Measurements from ENCODE around the gene SLC7A5. TPM values are rescaled to one million over a fixed set of nuclear protein-coding genes. Genes with fewer than 3 reads are reported as not detected.

SLC7A5 gene
- total RNA-seq, 4 donors from 2014 or later = 2.7 to 7.0 (median 5.7) TPM

GRCh38 chr16:87824991-87825841, 44.1 kb downstream of the SLC7A5 start:
- no peak overlapping the region for H3K4me3 ChIP-seq
- H3K9me3 ChIP-seq = no peaks in the 10 kb centered on the region
- intact Hi-C loops (cut with DNase I; ENCODE audit: low total_unique reads) = no loop called here
- in situ Hi-C loops (cut with MboI; ENCODE audit: low pct_ligation_motif_present in 1 of 4, low pct_unique_long_range_greater_than_20kb in 1 of 4, low sequenced_read_pairs in 3 of 4) = no loop called here
- DNase-seq = no peak
- H3K4me1 ChIP-seq = no peaks in the 10 kb centered on the region
- no peak for TF ChIP-seq EP300 (IDR thresholded peaks at IDR 0.05; ENCODE audit: low read depth)
- no peak for TF ChIP-seq POLR2A (IDR thresholded peaks at IDR 0.05)
- TF ChIP-seq POLR2AphosphoS5 (IDR thresholded peaks at IDR 0.05) = no peak
- TF ChIP-seq, protein P1, sequence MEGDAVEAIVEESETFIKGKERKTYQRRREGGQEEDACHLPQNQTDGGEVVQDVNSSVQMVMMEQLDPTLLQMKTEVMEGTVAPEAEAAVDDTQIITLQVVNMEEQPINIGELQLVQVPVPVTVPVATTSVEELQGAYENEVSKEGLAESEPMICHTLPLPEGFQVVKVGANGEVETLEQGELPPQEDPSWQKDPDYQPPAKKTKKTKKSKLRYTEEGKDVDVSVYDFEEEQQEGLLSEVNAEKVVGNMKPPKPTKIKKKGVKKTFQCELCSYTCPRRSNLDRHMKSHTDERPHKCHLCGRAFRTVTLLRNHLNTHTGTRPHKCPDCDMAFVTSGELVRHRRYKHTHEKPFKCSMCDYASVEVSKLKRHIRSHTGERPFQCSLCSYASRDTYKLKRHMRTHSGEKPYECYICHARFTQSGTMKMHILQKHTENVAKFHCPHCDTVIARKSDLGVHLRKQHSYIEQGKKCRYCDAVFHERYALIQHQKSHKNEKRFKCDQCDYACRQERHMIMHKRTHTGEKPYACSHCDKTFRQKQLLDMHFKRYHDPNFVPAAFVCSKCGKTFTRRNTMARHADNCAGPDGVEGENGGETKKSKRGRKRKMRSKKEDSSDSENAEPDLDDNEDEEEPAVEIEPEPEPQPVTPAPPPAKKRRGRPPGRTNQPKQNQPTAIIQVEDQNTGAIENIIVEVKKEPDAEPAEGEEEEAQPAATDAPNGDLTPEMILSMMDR (IDR thresholded peaks at IDR 0.05) = no peak
- no peak overlapping the region for H3K27ac ChIP-seq
- H3K36me3 ChIP-seq = no peaks in the 10 kb centered on the region
- 84% methylated on average over 29 of the region's 29 CpGs; no CpG with 5 or more reads in 1 of the 2 donors for WGBS, 2 donors (ENCODE audit: low coverage in 1 of 2)
- H3K27me3 ChIP-seq = peaks cover 4% of the 10 kb centered on the region

GRCh38 chr16:87824016-87824990, 45.0 kb downstream of the SLC7A5 start:
- intact Hi-C loops (cut with DNase I; ENCODE audit: low total_unique reads) (no loop called here), in situ Hi-C loops (cut with MboI; ENCODE audit: low pct_ligation_motif_present in 1 of 4, low pct_unique_long_range_greater_than_20kb in 1 of 4, low sequenced_read_pairs in 3 of 4) (no loop called here)
- TF ChIP-seq POLR2A (IDR thresholded peaks at IDR 0.05) (no peak), POLR2AphosphoS5 (IDR thresholded peaks at IDR 0.05) (no peak), EP300 (IDR thresholded peaks at IDR 0.05; ENCODE audit: low read depth) (no peak)
- TF ChIP-seq, protein P1 (IDR thresholded peaks at IDR 0.05) = no peak
- no peaks in the 10 kb centered on the region for H3K9me3 ChIP-seq
- H3K4me1 ChIP-seq = no peaks in the 10 kb centered on the region
- no peak for DNase-seq
- 55 to 78% methylated on average over 4 to 19 of the region's 19 CpGs for WGBS, 2 donors (ENCODE audit: low coverage in 1 of 2)
- H3K36me3 ChIP-seq = no peaks in the 10 kb centered on the region
- no peak overlapping the region for H3K4me3 ChIP-seq
- peaks cover 4% of the 10 kb centered on the region for H3K27me3 ChIP-seq
- H3K27ac ChIP-seq = no peak overlapping the region

DNA sequence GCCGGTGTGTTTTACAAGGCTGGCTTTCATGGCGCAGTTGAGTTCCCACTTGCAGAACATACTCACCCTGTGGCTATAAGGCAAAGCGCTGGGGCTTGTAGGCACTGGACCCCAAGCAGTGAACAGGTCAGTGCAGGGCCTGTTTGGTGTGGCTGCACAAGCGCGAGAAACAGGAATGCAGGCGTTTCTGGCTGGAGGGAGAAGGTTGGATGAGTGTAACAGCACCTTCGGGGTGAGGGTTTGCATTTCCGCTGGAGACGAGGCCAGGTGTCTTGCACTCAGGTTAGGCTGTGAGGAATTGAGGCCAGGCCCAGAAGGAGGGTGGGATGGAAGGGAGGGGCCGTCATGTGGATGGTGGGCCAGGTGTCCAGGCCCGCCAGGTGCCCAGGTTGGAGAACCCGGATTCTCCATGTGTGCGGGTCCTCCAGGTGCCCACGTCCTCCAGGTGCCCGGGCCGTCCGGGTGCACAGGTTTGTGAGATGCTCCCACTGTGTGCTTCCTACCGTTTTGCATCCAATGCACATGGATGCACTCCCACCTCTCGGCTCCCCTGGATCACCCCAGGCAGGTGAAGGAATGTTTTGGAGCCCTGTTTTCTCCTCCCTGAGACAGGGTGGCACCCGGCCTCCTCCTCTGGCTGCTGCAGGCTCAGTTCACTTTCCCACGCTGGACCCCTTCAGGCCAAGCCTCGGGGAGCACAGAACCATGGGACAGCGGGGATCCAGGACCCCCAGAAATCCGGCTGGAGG, 46.0 kb downstream of the SLC7A5 start:
- DNase-seq = no peak
- TF ChIP-seq EP300 (IDR thresholded peaks at IDR 0.05; ENCODE audit: low read depth) (no peak), POLR2A (IDR thresholded peaks at IDR 0.05) (no peak), POLR2AphosphoS5 (IDR thresholded peaks at IDR 0.05) (no peak)
- TF ChIP-seq, protein P1 (IDR thresholded peaks at IDR 0.05) = no peak
- intact Hi-C loops (cut with DNase I; ENCODE audit: low total_unique reads) = no loop called here
- Histone ChIP-seq H3K27me3 (peaks cover 4% of the 10 kb centered on the region), H3K4me3 (no peak overlapping the region), H3K4me1 (no peaks in the 10 kb centered on the region), H3K9me3 (peaks cover under 1 to 1% of the 10 kb centered on the region in 2 donors), H3K36me3 (no peaks in the 10 kb centered on the region), H3K27ac (no peak overlapping the region)
- in situ Hi-C loops (cut with MboI; ENCODE audit: low pct_ligation_motif_present in 1 of 4, low pct_unique_long_range_greater_than_20kb in 1 of 4, low sequenced_read_pairs in 3 of 4) = no loop called here
- 86% methylated on average over 24 of the region's 24 CpGs; no CpG with 5 or more reads in 1 of the 2 donors for WGBS, 2 donors (ENCODE audit: low coverage in 1 of 2)

Data from transverse colon (tissue), 4 donors.